HFFc6 (cell line): ENCODE results near the gene ADH7. TPM values are rescaled to one million over a fixed set of nuclear protein-coding genes. Genes with fewer than 3 reads are reported as not detected.

ENCODE experiments used
- DNase-seq: peaks from one replicate; pipeline ENCODE4 v3.0.0-alpha.2; 2018
- H3K27ac Mint-ChIP-seq: 2 replicates; pipeline ENCODE4 v1.8.0; 2020; ENCODE audit warnings: mild to moderate bottlenecking, mixed read lengths
- H3K27me3 Mint-ChIP-seq: 2 replicates; pipeline ENCODE4 v1.8.0; 2021; ENCODE audit warnings: mild to moderate bottlenecking, moderate library complexity, mixed read lengths; ENCODE audit not compliant: insufficient read depth
- H3K36me3 Mint-ChIP-seq: 2 replicates; pipeline ENCODE4 v1.8.0; 2021; ENCODE audit warnings: low read depth, mixed read lengths
- H3K4me1 Mint-ChIP-seq: 2 replicates; pipeline ENCODE4 v1.8.0; 2020; ENCODE audit warnings: low read depth, mixed read lengths
- H3K4me3 Mint-ChIP-seq: 2 replicates; pipeline ENCODE4 v1.8.0; 2020; ENCODE audit warnings: mild to moderate bottlenecking, moderate library complexity, mixed read lengths
- H3K9me3 Mint-ChIP-seq: 2 replicates; pipeline ENCODE4 v1.8.0; 2020; ENCODE audit warnings: mild to moderate bottlenecking, mixed read lengths
- total RNA-seq, 6 experiments: library from RNA; stranded (reverse); fragmentation: NEBNext Ultra II Directional; extraction: Animal tissue kit (Norgen Biotek cat#: 25700); gene quantifications; 2 replicates in 1 of 6; 3 replicates in 5 of 6; pipeline ENCODE4 v1.2.3, GENCODE V29; 2021
- TF ChIP-seq, protein P1 (sequence below): fragments of 200-600 bp; sonication (generic); IDR thresholded peaks from 2 replicates; pipeline ENCODE4 v1.5.0; 2021; ENCODE audit warnings: antibody characterized with exemption, mild to moderate bottlenecking

Gene ADH7
- total RNA-seq, 6 experiments from 2014 or later: not detected

DNA sequence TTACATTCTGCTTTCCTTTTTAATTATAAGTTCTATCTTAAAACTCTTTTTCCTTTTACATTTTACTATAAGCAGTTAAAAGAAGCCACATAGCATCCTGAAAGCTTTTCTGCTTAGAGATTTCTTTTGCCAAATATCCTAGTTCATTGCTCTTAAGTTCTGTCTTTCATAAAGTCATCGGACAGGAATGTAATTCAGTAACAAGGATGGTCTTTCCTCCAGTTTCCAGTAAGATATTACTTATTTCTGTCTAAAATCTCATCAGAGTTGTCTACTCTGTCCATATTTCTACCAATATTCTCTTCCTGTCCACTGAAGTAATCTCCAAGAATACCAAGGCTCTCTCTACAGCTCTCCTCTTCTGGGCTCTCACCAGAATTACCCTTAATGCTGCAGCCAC lies 45.1 kb downstream of the ADH7 start:
- H3K27me3 Mint-ChIP-seq: no peaks in the 10 kb centered on the region
- H3K9me3 Mint-ChIP-seq: no peaks in the 10 kb centered on the region
- TF ChIP-seq, protein P1, sequence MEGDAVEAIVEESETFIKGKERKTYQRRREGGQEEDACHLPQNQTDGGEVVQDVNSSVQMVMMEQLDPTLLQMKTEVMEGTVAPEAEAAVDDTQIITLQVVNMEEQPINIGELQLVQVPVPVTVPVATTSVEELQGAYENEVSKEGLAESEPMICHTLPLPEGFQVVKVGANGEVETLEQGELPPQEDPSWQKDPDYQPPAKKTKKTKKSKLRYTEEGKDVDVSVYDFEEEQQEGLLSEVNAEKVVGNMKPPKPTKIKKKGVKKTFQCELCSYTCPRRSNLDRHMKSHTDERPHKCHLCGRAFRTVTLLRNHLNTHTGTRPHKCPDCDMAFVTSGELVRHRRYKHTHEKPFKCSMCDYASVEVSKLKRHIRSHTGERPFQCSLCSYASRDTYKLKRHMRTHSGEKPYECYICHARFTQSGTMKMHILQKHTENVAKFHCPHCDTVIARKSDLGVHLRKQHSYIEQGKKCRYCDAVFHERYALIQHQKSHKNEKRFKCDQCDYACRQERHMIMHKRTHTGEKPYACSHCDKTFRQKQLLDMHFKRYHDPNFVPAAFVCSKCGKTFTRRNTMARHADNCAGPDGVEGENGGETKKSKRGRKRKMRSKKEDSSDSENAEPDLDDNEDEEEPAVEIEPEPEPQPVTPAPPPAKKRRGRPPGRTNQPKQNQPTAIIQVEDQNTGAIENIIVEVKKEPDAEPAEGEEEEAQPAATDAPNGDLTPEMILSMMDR: no peak
- H3K4me3 Mint-ChIP-seq: no peak overlapping the region; the same call in 1 of the 2 replicates
- peak overlapping the region; percentile 80 for H3K27ac Mint-ChIP-seq
- peak; percentile 4 for DNase-seq
- peaks cover 41% of the 10 kb centered on the region for H3K4me1 Mint-ChIP-seq
- H3K36me3 Mint-ChIP-seq: no peaks in the 10 kb centered on the region; the same call in 1 of the 2 replicates

DNA sequence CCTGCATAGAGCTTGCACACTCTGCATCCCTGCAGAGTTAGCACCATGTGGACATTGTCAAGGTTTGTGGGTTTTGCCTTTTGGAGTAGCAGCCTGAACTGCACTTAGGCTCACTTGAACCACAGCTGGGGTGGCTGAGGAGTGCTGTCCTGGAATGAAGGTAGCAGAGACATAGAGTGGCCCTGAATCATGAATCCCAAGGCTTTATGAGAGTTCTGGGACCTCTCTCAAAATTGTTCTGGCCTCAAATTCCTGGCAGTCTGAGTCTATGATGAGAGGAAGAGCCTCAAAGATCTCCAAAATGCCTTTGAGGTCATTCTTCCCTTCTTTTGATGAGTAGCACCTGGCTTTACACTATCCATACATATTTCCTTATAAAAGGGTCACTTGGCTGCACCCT lies 45.5 kb downstream of the ADH7 start:
- peak overlapping the region; percentile 80; the same call in 1 of the 2 replicates for H3K27ac Mint-ChIP-seq
- no peaks in the 10 kb centered on the region for H3K27me3 Mint-ChIP-seq
- H3K36me3 Mint-ChIP-seq: no peaks in the 10 kb centered on the region; the same call in 1 of the 2 replicates
- DNase-seq: peak; percentile 3
- no peaks in the 10 kb centered on the region for H3K9me3 Mint-ChIP-seq
- H3K4me3 Mint-ChIP-seq: no peak overlapping the region
- TF ChIP-seq, protein P1: no peak
- peaks cover 41% of the 10 kb centered on the region for H3K4me1 Mint-ChIP-seq

GRCh38 chr4:99383833-99384392 lies 51.2 kb downstream of the ADH7 start:
- Mint-ChIP-seq H3K4me1 (peaks cover 62% of the 10 kb centered on the region), H3K4me3 (peak overlapping the region; percentile 26), H3K9me3 (no peaks in the 10 kb centered on the region), H3K27ac (peak overlapping the region; percentile 92), H3K36me3 (peaks cover 10% of the 10 kb centered on the region; the same call in 1 of the 2 replicates), H3K27me3 (no peaks in the 10 kb centered on the region)
- DNase-seq: peak; percentile 87
- TF ChIP-seq, protein P1: no peak

GRCh38 chr4:99383399-99383798 lies 51.7 kb downstream of the ADH7 start:
- Mint-ChIP-seq H3K9me3 (no peaks in the 10 kb centered on the region), H3K27ac (peak overlapping the region; percentile 92), H3K4me1 (peaks cover 62% of the 10 kb centered on the region), H3K4me3 (peak overlapping the region; percentile 26), H3K36me3 (peaks cover 10% of the 10 kb centered on the region; the same call in 1 of the 2 replicates), H3K27me3 (no peaks in the 10 kb centered on the region)
- DNase-seq: no peak
- TF ChIP-seq, protein P1: no peak

- no peak for DNase-seq
Observed at GRCh38 chr4:99382745-99383360, 52.3 kb downstream of the ADH7 start.

More at GRCh38 chr4:99382745-99383360, 52.3 kb downstream of the ADH7 start:
- H3K36me3 Mint-ChIP-seq: peaks cover 10% of the 10 kb centered on the region; the same call in 1 of the 2 replicates
- no peak overlapping the region; the same call in 1 of the 2 replicates for H3K4me3 Mint-ChIP-seq
- TF ChIP-seq, protein P1: no peak
- H3K4me1 Mint-ChIP-seq: peaks cover 59% of the 10 kb centered on the region
- H3K9me3 Mint-ChIP-seq: no peaks in the 10 kb centered on the region
- no peaks in the 10 kb centered on the region for H3K27me3 Mint-ChIP-seq
- H3K27ac Mint-ChIP-seq: peak overlapping the region; percentile 92
